GM12872 (cell line): Measurements from ENCODE around the gene OPCML.

ENCODE experiments used
- CTCF ChIP-seq: IDR thresholded peaks from 3 replicates; pipeline ENCODE4 v1.5.1; 2011; ENCODE audit warnings: low read depth, mild to moderate bottlenecking, low read length, moderate library complexity; ENCODE audit not compliant: insufficient read depth

Gene OPCML

DNA sequence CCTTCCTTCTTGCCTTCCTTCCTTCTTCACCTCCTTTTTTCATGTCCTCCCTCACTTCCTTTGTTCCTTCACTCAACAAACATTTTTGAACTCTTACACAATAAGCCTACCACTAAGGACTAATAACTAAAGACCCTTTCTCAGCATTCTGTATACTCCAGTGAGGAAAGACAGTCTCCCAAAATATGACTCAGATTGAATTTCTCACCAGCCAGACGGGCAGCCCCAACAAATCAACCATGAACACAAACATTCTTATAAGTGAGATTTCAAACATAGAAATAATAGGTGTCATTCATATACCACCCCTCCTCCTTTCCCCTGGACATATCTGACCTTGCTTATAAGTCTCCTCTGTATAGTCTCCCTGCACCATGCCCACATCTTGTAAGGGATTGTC is 1079.7 kb downstream of the OPCML start:
- TF ChIP-seq CTCF, result no peak

GRCh38 chr11:132451942-132452601 is 1080.2 kb downstream of the OPCML start:
- no peak for TF ChIP-seq CTCF

DNA sequence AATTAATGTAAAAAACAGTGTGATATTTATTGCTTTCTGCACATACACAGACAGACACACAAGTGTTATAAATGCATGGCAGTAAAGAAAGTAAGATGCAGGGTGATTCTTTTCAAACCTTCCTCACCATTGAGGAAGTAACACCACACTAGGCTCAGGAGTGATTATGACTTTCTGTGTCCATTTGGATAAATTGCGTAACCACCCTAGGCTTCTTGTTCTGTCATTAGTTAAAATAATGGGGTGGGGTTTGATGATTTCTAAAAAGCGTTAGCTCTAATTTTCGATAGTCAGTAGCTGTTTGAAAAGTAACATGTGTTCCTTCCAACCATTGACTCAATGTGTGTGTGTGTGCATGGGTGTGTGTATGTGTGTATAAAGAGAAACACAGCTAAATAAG is 1081.7 kb downstream of the OPCML start:
- no peak for TF ChIP-seq CTCF

- TF ChIP-seq CTCF, result no peak
Measured at GRCh38 chr11:132448334-132448995, 1083.8 kb downstream of the OPCML start.

DNA sequence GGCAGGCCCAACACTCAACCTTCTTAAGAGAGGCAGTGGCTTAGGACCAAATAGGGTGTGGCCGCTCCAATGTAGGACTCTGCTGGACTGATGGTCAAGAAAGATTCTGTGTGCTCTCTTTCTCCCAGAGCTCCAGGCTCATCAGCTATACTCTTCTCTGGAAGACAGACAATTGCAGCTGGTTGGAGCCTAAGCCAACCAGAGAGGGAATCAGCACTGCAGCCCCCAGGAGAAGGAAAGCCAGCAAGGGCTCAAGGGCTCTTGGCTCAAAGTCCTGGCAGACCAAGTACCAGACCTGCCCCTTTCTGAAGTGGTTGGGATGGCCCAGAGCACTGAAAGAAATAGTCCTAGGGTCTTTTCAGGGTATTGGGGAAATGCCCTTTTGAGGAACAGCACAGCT is 1084.5 kb downstream of the OPCML start:
- TF ChIP-seq CTCF, result no peak

DNA sequence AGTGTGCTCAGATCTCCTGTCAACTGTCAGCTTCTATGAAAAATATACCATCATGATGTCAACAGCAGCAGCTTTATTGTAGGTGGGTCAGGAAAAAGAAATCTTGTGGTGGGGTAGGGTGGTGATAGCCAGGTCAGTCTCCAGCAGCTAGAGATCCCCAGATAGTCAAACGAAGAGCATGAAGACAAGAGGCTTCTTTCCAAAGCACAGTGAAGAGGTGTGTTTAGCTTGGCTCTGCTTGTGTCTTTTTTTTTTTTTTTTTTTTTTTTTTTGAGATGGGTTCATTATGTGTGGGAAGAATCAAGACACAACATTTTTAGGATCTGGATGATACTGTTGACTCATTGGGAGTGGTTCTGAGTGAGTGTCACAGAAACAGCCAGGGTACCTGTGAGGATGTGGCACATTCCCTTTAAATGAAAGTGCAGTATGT is 1086.4 kb downstream of the OPCML start:
- TF ChIP-seq CTCF, result no peak

- TF ChIP-seq CTCF, result no peak
Measured at GRCh38 chr11:132444911-132445310, 1087.4 kb downstream of the OPCML start.
